ENCODE results near the gene TUBA8.

GRCh38 chr22:18075101-18075719 is 35.4 kb upstream of the TUBA8 start:
- TF ChIP-seq CTCF (IDR thresholded peaks at IDR 0.05) (no peak), EP300 (IDR thresholded peaks at IDR 0.05) (no peak)

Data from tibial nerve (tissue), 4 donors.